Right lobe of liver (tissue), 6 donors: Measurements from ENCODE around the gene VSIG2. TPM values are rescaled to one million over a fixed set of nuclear protein-coding genes. Genes with fewer than 3 reads are reported as not detected.

Source experiments
- ATAC-seq, 4 donors: fragments of 200-7000 bp; cut with Tn5 transposase; one replicate each; pipeline ENCODE4 v1.9.1; 2020; ENCODE audit warnings: mild to moderate bottlenecking in 4 of 4, moderate library complexity in 4 of 4
- DNase-seq, 3 donors: peaks; one replicate each; pipeline ENCODE4 v3.0.0-alpha.2; 2020
- H3K27ac ChIP-seq, 3 donors: fragments of 200-600 bp; one replicate each; pipeline ENCODE4 v1.8.0; 2022
- H3K27me3 ChIP-seq, 2 donors: fragments of 200-600 bp; one replicate each; pipeline ENCODE4 v1.8.0; 2022
- H3K36me3 ChIP-seq, 4 donors: fragments of 200-600 bp; sonication (generic) in 1 of 4; one replicate each; pipeline versions ENCODE4 v1.5.1 to v1.8.0; 2017 to 2022; ENCODE audit warnings: control low read depth in 1 of 4
- H3K4me1 ChIP-seq, 4 donors: fragments of 200-600 bp; sonication (generic) in 1 of 4; one replicate each; pipeline versions ENCODE4 v1.5.1 to v1.8.0; 2017 to 2022; ENCODE audit warnings: control low read depth in 1 of 4
- H3K4me3 ChIP-seq, 3 donors: fragments of 200-600 bp; one replicate each; pipeline ENCODE4 v1.8.0; 2022
- H3K9me3 ChIP-seq, 4 donors: fragments of 200-600 bp; sonication (generic) in 1 of 4; one replicate each; pipeline versions ENCODE4 v1.5.1 to v1.8.0; 2017 to 2022; ENCODE audit warnings: control low read depth in 1 of 4
- POLR2A ChIP-seq: fragments of 450-650 bp; IDR thresholded peaks from one replicate; pipeline ENCODE4 v1.6.1; 2017; ENCODE audit warnings: antibody characterized with exemption, mild to moderate bottlenecking
- WGBS: methylation state at CpG from one replicate; pipeline ENCODE4 v1.1.6; 2018; ENCODE audit warnings: low coverage, low lambda C conversion rate; ENCODE audit not compliant: insufficient coverage; ENCODE audit errors: missing lambda C conversion rate; 5-methylcytosine and 5-hydroxymethylcytosine counted together
- intact Hi-C, 2 donors: fragments of 100-400 bp; cut with DNase I; formaldehyde crosslinking; loops; one replicate each; pipeline versions ENCODE4 v1.11.2 to v1.14.1; 2022
- total RNA-seq, 6 experiments: library from RNA; depleted of rRNA in 2 of 6; stranded (reverse); fragments of >200 nt in 2 of 6; fragmentation: NEBNext Ultra II Directional in 3 of 6; extraction: Animal tissue kit (Norgen Biotek cat#: 25700) in 3 of 6; gene quantifications; one replicate each; pipeline versions ENCODE4 v1.1.0 to v1.2.4, GENCODE V29; 2016 to 2023
- TF ChIP-seq, protein P1 (sequence below), 4 donors: fragments of 200-600 bp in 3 of 4; fragments of 450-650 bp in 1 of 4; IDR thresholded peaks; one replicate each; pipeline versions ENCODE4 v1.5.1 to v1.8.0; 2016 to 2022; ENCODE audit warnings: antibody characterized with exemption in 4 of 4, mild to moderate bottlenecking in 2 of 4
- donor health status: DM: no; HTN: yes; CAD: no.
- donor health status: DM: no; HTN: no; CAD: no.
- donor health status: DM: no; HTN: no; CAD: no.
- donor health status: DM: no; HTN: yes; CAD: no.
- donor health status: DM: no; HTN: yes; CAD: no.

The VSIG2 gene
- total RNA-seq, 6 experiments from 2014 or later, result 0.68 to 1.4 (median 0.83) TPM; not detected in 1

DNA sequence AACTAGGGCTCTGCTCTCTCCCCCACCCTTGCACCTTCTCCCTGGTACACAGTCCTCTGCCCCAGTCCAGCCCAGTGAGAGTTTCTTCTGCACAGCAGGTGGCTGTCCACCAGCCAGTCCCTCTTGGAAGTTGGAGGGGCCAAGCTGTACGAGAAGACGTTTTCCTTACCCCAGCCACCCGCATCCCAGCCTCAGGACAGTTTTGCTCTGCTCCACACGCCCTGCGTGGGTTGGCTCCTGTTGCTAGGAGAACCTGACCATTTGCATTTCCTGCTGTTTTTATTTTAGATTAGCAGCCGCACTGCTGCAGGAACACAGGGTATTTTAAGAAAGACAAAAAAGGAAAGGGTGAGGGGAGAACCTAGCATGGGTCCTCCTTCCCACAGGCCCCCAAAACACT is 29.9 kb downstream of the VSIG2 start:
- intact Hi-C loops, result no loop called here
- Histone ChIP-seq H3K36me3 (no peaks in the 10 kb centered on the region), H3K27ac (no peak overlapping the region), H3K9me3 (no peaks in the 10 kb centered on the region), H3K4me1 (peaks cover 0 to 12% (median 0%) of the 10 kb centered on the region in 4 donors), H3K27me3 (peaks cover 0 to 6% of the 10 kb centered on the region in 2 donors), H3K4me3 (no peak overlapping the region)
- ATAC-seq (no peak), DNase-seq (no peak)
- no peak for TF ChIP-seq POLR2A
- TF ChIP-seq, protein P1, sequence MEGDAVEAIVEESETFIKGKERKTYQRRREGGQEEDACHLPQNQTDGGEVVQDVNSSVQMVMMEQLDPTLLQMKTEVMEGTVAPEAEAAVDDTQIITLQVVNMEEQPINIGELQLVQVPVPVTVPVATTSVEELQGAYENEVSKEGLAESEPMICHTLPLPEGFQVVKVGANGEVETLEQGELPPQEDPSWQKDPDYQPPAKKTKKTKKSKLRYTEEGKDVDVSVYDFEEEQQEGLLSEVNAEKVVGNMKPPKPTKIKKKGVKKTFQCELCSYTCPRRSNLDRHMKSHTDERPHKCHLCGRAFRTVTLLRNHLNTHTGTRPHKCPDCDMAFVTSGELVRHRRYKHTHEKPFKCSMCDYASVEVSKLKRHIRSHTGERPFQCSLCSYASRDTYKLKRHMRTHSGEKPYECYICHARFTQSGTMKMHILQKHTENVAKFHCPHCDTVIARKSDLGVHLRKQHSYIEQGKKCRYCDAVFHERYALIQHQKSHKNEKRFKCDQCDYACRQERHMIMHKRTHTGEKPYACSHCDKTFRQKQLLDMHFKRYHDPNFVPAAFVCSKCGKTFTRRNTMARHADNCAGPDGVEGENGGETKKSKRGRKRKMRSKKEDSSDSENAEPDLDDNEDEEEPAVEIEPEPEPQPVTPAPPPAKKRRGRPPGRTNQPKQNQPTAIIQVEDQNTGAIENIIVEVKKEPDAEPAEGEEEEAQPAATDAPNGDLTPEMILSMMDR (IDR thresholded peaks at IDR 0.05), result no peak
- 29% methylated on average over 6 of the region's 6 CpGs for whole genome bisulfite sequencing

DNA sequence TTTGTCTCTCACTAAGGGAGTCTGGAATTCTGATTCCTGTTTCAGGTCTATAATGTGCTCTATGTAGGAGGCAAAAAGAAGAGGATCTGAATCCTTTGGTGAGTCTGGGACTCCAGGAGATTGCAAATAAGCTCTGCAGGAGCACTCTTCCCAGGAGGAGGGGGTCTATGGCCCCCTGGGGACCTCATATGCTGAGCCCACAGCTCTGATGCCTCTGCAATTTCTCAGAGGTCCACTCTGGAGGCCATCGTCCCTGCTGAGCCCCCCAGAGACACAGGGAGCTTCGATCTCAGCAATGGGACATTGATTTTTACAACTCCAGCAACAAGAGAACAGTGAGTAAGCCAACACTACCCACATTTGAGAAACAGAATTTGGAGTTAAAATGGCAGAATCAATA is 32.5 kb downstream of the VSIG2 start:
- ATAC-seq, result no peak
- intact Hi-C loops, result no loop called here
- DNase-seq, result no peak
- no peak for TF ChIP-seq POLR2A
- TF ChIP-seq, protein P1 (IDR thresholded peaks at IDR 0.05), result no peak
- Histone ChIP-seq H3K9me3 (no peaks in the 10 kb centered on the region), H3K4me1 (peaks cover 0 to 12% (median 0%) of the 10 kb centered on the region in 4 donors), H3K27me3 (peaks cover 0 to 6% of the 10 kb centered on the region in 2 donors), H3K4me3 (no peak overlapping the region), H3K27ac (no peak overlapping the region), H3K36me3 (no peaks in the 10 kb centered on the region)
- WGBS, result 5% methylated on average over 2 of the region's 2 CpGs

DNA sequence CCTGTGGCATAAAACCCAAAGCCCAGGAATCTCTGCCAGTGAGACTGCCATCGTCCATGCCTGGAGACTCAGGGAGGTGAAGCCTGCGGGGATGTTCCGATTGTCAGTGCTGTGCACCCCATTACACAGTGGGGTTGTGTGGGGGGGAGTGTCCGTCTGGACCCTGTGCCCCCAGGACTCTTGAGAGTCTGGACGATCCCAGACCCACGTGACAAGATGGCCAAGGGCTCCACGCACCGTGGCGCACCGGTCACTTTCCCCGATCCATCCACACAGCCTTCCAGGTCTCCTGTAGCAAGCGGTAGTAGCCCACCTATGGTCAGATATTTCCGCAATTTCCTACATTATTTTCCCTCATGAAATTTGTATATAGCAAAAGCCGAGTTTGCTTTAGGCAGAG is 33.3 kb downstream of the VSIG2 start:
- no peak for ATAC-seq
- Histone ChIP-seq H3K36me3 (no peaks in the 10 kb centered on the region), H3K4me3 (no peak overlapping the region), H3K27me3 (peaks cover 0 to 6% of the 10 kb centered on the region in 2 donors), H3K4me1 (peaks cover 0 to 12% (median 0%) of the 10 kb centered on the region in 4 donors), H3K9me3 (no peaks in the 10 kb centered on the region), H3K27ac (no peak overlapping the region)
- WGBS, result 57% methylated on average over 11 of the region's 14 CpGs
- intact Hi-C loops, result no loop called here
- TF ChIP-seq POLR2A, result no peak
- TF ChIP-seq, protein P1 (IDR thresholded peaks at IDR 0.05), result no peak
- no peak for DNase-seq

DNA sequence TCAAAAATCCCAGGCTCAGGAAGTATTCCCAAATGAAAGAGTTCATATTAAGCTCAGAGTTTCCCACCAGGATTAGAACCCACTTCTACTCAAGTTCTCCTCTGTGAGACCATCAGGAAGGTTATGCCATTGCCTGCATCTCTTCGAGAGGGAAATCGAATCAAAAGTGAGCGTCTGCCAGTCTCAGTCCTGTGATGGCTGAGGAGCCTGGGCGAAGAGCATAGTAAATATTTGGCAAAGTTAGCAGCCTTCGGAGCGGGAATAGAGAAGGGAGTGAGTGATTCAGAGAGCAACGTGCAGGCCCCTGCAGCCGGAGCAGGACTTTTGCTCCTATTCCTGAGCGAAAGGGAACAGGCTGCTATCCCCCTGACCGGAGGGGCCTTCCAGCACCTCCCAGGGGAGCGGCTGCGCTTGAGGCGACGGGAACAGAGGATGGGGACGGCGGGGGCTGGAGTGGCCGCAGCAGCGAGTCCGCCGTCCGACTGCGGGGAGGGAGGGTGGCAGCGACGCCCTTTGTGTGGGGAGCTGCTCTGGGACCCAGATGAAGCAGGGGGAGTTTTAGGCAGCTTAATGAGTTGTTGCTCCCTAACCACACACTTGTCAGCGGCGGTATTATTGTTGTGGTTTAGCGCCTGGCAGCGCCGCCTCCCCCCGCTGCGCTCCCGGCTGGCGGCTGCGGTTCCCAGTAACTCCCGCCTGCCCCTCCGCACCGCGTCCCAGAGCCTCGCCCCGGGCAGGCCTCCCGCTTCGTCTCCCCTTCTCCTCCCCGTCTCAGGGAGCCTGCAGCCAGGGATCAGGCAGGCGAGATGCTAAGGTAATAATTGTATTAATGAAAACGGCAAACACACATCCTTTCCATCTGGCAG is 34.0 kb downstream of the VSIG2 start:
- H3K4me1 ChIP-seq, result peaks cover 0 to 12% (median 0%) of the 10 kb centered on the region in 4 donors
- TF ChIP-seq POLR2A, result no peak
- TF ChIP-seq, protein P1 (IDR thresholded peaks at IDR 0.05), result no peak
- DNase-seq (no peak), ATAC-seq (peak; percentile 47 to 68 (median 60))
- no peak overlapping the region for H3K27ac ChIP-seq
- peaks cover 0 to 6% of the 10 kb centered on the region in 2 donors for H3K27me3 ChIP-seq
- WGBS, result 2% methylated on average over 20 of the region's 45 CpGs
- H3K9me3 ChIP-seq, result no peaks in the 10 kb centered on the region
- no peaks in the 10 kb centered on the region for H3K36me3 ChIP-seq
- intact Hi-C loops, result no loop called here
- peak overlapping the region in 2 of 3 donors; percentile 25 to 31 for H3K4me3 ChIP-seq
